ENCODE results near the gene SPEM2.

DNA sequence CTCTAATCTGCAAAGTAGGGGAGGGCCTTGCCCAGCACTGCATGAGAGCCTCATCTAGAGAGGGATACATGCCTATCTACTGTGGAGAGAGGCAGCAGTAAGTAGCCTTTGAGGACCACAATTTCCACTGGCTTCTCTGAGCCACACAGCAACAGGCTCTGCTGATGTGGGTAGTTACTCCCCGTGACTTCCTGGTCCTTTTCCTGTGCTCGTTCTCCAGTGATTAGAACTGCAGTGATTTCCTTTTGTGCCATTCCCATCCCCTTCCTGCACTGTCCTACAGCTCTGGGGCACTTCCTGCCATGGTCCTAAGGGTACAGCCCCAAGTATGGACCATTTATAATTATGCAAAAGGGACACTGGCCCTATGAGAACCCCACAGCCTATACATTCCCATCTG is 34.1 kb upstream of the SPEM2 start:
- TF ChIP-seq, protein P1, sequence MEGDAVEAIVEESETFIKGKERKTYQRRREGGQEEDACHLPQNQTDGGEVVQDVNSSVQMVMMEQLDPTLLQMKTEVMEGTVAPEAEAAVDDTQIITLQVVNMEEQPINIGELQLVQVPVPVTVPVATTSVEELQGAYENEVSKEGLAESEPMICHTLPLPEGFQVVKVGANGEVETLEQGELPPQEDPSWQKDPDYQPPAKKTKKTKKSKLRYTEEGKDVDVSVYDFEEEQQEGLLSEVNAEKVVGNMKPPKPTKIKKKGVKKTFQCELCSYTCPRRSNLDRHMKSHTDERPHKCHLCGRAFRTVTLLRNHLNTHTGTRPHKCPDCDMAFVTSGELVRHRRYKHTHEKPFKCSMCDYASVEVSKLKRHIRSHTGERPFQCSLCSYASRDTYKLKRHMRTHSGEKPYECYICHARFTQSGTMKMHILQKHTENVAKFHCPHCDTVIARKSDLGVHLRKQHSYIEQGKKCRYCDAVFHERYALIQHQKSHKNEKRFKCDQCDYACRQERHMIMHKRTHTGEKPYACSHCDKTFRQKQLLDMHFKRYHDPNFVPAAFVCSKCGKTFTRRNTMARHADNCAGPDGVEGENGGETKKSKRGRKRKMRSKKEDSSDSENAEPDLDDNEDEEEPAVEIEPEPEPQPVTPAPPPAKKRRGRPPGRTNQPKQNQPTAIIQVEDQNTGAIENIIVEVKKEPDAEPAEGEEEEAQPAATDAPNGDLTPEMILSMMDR (IDR thresholded peaks at IDR 0.05) = no peak
- no peak for TF ChIP-seq POLR2A (IDR thresholded peaks at IDR 0.05)
